SH-SY5Y (cell line): ENCODE measurements around the gene CPA4.

Source experiments
- GATA2 ChIP-seq: IDR thresholded peaks from 2 replicates; pipeline ENCODE4 v1.6.1; 2011; ENCODE audit warnings: mild to moderate bottlenecking, low read depth, low read length
- GATA3 ChIP-seq: IDR thresholded peaks from 2 replicates; pipeline ENCODE4 v1.6.1; 2011; ENCODE audit warnings: low read depth, mild to moderate bottlenecking, low read length, moderate library complexity

GRCh38 chr7:130288829-130289228 lies 4.1 kb upstream of the CPA4 start:
- TF ChIP-seq GATA3 (no peak), GATA2 (no peak)
